HG03159 (cell line): ENCODE data around the gene TMEM106B.
"Not testable (repeated sequence)": the region's sequence is repeated elsewhere in the genome, so short reads cannot be mapped to it uniquely, and the experiment has no call there.

Experiments
- ATAC-seq: cut with Tn5 transposase; IDR thresholded peaks from one replicate; pipeline ENCODE4 v1.9.1; 2021; ENCODE audit warnings: mild to moderate bottlenecking, moderate library complexity; ENCODE audit not compliant: unreplicated experiment

TMEM106B gene

DNA sequence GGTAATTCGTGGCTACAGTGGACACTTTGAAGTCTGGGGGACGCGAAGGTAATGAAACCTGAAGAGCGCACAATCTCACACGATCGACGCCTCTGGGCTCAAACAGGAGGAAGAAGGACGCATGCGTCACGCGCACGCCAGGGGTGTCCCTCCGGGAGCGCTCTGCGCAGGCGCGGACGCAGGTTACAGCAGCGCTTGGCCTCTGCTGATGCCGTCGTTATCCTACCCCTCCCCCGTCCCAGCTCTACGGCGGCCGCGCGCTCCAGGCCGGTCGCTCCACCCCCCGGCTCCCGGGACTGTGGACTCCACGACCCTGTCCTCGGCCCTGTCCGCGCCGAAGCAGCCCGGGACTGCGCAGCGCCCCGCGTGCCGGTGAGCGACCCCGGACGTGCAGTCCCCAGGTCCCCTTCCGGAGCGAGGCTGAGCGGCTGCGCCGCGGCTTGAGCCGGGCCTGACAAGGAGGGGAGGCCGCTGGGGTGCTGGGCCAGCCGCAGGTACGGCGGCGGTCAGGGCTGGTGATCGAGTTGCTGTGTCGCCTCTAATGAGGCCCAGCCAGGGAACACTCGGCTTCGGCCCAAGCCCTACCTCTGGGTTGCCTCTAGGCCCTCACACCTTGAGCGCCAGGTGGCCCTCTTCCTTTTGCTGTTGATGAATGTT lies at the start of gene TMEM106B:
TMEM106B (plus strand) TSS at position 241 of the 657 bp plus-strand sequence. CDS start 3,517 bp downstream, outside the sequence.
- ATAC-seq: peak; percentile 96

DNA sequence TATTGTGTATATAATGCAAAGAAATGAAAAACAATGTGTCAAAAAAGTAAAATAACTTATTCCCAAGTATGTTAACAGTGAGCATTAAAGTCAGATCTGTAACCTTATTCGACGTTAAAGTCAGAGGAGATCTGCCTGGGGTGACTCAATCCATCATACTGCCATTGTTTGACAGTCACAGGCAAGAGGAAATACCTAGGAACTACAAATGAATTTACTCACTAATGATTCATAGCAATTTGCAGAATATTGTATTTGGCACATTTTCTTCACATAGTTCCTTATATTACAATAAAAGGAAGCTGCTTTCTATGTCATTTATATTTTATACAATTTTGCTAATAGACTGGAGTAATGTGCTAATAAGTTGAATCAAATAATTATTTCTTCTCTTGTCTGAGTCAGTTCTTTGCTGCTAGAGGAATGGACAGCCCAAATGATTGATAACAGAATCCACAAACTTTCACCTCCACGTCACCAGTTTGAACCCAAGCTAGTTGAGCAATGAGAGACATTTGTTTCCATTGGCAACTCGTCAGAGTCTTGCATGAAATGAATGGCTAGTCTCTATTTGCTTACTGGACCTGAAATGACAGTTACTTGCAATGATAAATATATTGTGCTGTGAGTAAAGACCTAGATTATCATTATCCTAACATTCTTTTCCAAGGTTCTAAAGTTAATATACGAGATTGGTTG lies 48.5 kb upstream of the TMEM106B start:
- ATAC-seq: no peak

DNA sequence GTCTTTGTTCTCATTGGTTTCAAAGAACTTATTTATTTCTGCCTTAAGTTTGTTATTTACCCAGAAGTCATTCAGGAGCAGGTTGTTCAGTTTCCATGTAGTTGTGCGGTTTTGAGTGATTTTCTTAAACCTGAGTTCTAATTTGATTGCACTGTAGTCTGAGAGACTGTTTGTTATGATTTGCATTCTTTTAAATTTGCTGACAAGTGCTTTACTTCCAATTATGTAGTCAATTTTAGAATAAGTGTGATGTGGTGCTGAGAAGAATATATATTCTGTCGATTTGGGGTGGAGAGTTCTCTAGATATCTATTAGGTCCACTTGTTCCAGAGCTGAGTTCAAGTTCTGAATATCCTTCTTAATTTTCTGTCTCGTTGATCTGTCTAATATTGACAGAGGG lies 43.0 kb upstream of the TMEM106B start:
- ATAC-seq: not testable (repeated sequence)

DNA sequence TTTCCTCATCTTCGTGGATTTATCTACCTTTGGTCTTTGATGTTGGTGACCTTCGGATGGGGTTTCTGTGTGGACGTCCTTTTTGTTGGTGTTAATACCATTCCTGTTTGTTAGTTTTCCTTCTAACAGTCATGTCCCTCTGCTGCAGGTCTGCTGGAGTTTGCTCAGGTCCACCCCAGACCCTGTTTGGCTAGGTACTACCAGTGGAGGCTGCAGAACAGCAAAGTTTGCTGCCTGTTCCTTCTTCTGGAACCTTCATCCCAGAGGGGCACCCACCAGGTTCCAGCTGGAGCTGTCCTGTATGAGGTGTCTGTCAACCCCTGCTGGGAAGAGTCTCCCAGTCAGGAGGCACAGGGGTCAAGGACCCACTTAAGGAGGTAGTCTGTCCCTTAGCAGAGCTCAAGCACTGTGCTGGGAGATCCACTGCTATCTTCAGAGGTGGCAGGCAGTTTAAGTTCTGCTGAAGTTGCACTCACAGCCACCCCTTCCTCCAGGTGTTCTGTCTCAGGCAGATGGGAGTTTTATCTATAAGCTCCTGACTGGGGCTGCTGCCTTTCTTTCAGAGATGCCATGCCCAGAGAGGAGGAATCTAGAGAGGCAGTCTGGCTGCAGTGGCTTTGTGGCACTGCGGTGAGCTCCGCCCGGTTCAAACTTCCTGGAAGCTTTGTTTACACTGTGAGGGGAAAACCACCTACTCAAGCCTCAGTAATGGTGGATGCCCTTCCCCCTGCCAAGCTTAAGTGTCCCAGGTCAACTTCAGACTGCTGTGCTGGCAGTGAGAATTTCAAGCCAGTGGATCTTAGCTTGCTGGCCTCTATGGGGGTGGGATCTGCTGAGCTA lies 40.9 kb upstream of the TMEM106B start:
- ATAC-seq: not testable (repeated sequence)

DNA sequence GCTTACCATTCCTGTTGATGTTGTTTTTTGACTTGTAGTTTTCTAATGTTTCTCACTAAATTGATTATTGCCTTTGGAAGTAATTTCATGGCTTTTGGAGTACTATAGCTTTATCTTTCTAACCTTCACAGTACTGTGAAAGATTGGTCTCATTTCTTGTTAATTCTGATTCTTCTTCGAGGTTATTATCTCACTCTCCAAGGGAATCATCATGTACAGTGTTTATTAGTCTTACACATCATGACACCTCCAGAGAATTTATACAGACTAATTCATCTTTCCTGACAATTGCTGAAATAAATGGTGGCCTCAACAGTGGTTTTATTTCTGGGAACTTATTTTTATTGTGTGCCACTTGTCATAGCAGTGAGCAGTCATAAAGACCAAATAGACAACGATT lies 37.4 kb upstream of the TMEM106B start:
- ATAC-seq: no peak

DNA sequence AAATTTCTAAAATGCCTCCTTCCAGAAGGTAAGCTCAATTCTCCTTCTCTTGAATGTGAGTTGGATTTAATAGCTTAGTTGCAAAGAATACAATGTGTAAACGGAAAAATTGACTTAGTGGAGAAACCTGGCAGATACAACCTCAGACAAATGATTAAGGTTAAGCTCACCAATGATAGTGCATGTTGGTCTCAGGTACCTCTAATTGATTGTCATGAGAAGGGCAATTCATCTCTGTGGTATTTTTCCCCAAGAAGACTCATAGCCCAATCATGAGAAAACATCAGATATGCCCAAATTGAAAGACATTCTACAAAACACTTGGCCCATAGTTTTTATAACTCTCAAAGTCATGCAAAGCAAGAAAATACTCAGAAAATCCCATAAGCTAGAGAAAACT lies 36.2 kb upstream of the TMEM106B start:
- ATAC-seq: no peak

DNA sequence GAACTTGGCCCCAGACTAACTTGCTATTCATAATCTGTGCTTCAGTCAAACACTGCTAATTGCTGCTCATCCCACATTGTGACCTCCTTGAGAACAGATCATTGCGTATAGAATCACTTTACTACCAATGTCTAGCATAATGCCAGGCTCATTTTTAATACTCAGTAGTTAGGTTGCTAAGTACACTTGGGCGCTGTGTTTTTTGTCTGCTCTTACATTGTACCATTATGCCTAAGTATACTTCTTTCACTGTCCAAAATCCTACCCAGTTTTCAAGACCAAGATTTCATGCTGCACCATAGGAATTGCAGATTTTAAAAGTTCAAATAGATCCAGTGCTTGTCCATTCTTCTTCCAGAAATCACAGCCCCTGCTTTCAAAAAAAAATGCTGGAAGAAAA lies 32.8 kb upstream of the TMEM106B start:
- ATAC-seq: no peak

DNA sequence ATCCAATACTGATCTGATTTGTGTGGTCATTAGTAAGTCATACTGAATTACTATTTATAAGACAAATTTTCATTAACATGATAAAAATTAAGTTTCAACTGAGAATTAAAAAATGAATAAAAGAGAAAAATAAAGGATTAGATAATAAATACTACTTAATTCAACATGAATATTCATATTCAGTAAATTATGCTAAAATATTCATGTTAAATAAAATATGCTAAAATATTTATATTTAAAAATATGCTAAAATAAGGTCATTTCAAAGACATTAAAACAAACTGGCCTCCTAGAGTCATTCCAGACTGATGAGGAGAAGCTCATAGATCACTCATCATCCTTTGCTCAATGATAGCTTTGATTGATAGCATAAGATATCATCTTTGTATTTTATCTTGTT lies 16.7 kb upstream of the TMEM106B start:
- ATAC-seq: no peak

DNA sequence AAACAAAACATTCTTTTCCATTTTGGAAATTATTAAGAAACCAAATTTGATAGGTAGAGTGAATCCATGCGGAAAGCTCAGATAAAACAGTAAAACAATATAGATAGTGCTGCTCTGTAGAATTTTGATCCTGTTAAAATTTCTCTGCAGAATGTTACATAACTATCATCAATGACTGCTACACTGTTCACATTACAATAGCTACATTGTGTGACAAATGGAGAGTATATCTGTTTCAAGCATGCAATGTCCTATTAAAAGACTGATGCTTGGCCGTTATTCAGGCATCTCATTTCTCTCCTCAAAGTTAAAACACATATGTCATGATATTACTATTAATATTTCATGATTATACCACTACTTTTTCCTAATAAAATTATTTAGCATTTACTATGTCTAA lies 14.7 kb upstream of the TMEM106B start:
- no peak for ATAC-seq

DNA sequence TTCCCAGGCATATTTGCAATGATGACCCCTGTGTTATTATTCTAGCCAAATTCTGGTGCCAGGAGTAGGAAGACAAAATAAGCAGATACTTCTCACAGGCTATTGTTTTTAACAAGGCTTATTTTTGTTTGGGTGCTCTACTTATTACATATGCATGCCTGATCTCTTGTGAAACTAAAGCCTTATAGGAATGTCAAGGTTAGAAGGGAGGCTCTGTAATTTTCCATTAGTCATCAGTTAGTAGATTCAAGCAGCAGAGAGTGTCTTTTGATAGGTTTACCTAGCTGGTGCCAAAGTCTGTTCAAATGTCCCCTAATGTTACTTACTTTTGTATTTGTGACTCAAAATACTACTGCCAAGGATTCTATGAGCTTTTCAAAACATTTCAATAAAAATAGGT lies 11.7 kb upstream of the TMEM106B start:
- no peak for ATAC-seq

DNA sequence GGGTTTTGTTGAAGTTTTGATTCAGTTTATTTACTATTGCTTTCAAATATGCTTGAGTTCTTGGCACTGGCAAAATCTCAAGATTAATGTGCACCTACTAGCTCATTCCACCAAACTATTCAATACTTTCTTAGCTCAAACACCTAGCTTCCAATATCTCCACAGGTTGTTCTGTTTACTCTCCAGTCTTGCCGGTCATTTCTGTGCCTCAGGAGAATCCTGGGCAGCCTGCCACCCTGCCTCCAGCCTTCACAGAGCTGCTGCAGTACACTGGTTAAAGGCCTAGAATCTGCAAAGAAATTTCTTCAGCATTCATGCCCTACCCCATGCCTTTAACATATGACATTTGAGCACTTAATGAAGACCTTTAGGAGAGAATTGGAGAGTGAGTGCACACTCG lies 4.0 kb upstream of the TMEM106B start:
- ATAC-seq: no peak

DNA sequence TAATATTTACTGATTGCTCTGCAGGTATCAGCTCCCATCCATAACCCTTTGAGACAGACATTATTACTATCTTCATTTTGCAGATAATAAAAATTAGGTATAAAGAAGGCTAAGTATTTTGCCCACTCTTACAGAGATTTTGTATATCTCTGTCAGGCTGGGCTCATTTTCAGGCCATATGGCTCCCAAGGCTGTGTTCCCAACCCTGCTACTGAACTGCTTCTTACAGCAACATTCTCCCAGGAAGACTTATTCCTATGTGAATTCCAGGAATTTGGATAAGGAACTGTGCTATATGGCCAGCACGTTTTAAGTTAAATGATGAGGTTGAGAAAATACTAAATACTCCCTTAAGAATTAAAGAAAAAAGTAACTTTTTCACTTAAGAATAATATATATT lies 1.9 kb upstream of the TMEM106B start:
- no peak for ATAC-seq

DNA sequence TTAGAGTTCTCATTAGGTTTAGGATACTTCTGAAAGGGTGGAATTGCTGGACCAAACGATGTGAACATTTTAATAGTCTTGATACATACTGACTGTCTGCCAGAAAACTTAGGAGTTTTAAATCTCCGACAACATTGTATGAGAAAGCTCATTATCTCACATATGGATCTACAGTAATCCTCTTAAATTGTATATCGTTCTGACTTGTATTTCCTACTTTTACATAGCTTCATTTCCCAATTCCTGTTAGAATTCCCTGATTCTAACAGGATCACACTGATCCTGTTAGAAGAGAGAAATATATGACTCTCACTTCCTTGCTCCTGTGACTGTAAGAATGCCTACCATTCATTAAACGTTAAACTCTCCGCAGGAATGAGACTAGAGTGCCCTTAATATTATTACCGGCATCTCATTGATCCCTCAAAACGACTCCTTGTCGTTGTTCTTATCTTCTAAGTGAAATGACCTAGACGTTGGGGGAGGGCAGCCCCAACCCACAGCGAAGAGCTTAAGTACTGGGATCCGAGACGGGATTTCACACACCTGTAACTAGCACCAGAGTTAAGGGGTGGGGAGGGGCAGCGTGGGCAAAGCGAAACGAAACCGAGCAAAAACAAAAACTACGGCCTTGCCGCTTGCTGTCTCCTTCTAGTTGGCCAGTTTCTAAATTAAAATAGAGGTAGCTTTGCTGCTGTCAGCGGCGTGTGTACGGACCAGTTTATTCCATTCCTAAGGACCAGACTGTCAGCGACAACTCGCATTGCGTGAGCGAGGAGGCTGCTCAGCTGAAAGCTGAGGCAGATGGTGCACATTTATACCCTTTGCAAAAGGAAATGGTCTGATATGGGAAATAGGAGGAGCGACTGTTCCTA lies 678 bp upstream of the TMEM106B start:
- ATAC-seq: peak; percentile 39

DNA sequence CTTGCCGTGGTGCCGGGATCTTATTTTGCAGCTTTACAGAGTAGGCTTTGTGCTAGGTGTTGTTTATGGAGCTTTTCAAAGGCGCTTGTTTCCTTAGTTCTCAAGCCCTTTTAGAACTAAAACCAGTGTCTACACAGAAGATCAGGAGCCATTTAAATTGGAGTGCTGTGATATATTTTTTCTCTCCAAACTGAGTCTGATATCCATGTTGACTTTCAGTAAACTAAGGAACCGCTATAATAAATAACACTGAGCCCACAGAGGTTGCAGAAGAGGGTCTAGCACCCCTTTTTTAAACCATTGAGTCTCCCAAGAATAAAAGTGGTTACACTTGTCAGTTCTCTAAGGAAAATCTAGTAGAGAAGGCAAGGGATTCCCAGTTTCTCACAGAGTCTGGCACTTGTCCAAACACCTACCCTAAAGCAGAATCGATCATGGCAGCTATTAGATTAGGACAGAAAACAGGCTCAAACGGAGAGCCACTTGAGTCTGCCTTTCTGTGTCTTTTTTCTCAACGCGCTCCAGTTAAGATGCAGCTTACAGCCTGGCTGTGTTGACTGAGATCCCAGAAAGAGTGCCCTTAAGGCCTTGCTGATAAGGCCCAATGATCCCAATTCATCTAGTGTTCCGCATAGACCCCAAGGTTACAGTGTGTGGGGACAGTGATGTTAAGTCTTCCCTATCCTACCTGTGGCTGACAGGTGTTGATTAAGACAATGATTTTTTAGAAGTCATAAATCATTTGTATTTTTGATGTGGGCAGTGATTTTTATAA lies 804 bp downstream of the TMEM106B start:
- ATAC-seq: no peak

DNA sequence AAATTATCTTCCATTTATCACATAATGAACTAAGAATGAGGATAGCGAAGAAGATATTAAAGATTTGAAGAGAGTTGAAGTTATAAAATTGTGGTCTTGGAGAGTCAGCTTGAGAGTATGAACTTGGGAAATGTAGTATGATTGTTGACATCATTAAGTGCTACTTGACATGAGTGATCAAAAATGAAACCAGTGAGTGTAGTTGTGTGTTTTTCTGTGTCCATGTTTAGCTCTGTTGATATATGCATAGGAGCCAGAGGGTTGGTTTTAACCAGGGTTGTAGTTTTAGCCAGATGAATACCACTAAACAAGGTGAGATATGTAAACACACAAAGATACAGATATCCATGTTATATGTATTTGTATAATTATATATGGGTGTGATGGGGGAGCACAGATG lies 6.2 kb downstream of the TMEM106B start:
- no peak for ATAC-seq

DNA sequence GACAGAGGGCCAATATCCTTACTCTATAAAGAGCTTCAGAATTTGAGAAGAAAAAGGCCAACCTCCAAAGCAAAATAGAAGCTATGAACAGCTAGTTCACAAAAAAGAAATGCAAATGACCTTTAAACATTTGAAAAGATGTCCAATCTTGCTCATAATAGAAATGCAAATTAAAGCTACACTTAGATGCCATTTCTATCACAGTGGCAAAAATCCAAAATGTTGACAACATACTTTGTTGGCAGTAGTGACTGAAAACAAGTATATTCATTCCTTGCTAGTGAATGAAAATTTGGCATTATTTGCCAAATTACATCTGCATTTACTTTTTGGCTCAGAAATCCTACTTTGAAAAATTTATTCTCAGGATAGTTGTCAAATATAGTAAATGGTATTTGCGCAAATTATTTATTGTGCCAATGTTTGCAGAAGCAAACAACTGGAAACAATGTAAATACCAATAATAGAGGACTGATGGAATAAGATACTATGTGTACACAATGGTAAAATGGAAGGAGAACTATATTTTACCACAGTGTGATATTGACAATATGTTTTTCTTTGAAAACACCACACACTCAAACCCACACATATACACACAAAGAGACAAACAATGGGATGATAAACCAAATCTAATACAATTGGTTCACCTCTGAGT lies 9.4 kb downstream of the TMEM106B start:
- no peak for ATAC-seq

DNA sequence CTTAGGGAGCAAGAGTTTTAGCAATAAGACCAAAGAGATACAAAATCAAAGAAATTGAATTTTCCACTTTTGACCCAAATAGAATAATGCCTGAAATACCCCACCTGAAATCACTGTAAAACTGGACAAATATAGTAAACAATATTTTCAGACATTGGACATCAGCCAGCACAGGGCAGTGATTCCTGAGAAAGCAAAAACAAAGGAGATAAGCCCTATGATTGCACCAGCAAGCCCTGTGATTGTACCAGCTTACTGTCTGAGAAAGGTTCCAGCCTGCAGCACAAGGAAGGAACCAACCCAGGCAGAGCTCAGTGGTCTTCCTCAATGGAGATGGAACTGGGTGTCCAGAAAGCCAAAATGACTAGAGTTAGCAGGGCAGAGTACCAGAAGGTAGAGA lies 10.3 kb downstream of the TMEM106B start:
- ATAC-seq: no peak

DNA sequence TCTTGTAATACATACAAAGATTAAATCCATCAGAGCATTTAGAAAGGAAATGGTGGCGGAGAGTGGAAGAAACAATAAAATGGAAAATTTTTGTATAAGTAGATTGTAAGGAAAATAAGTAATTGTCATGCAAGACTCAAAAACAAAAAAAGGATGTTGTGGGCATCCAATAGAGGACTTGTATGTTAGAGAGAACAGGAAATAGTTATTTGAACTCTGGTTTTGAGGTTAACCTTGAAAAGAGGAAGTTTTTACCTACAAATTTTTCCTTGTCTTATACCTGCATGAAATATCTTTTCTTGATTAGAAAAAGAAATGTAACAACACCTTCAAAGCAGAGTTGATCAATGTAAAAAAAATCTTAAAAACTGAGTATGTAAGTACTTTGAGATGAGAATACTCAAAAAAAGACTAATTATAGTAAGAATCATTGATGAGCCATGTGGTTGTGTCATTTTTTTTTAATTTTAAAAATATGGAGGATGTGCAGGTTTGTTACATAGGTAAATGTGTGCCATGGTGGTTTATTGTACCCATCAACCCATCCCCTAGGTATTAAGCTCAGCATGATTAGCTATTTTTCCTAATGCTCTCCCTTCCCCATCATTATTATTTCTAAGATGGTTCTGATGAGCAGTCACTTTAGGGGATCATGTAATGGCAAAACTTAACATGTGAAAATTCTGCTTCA lies 11.9 kb downstream of the TMEM106B start:
- ATAC-seq: peak; percentile 97

DNA sequence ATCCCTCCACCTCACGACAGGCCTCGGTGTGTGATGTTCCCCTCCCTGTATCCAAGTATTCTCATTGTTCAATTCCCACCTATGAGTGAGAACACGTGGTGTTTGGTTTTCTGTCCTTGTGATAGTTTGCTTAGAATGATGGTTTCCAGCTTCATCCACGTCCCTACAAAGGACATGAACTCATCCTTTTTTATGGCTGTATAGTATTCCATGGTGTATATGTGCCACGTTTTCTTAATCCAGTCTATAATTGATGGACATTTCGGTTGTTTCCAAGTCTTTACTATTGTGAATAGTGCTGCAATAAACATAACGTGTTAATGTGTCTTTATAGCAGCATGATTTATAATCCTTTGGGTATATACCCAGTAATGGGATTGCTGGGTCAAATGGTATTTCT lies 13.9 kb downstream of the TMEM106B start:
- not testable (repeated sequence) for ATAC-seq
